ENCODE results near the gene MED13L.

MED13L gene

GRCh38 chr12:116210131-116210530, 67.4 kb downstream of the MED13L start:
- no peak for DNase-seq

GRCh38 chr12:116209503-116209902, 68.0 kb downstream of the MED13L start:
- DNase-seq, result no peak

GRCh38 chr12:116207274-116207673, 70.2 kb downstream of the MED13L start:
- DNase-seq, result no peak

- no peak for DNase-seq
These were observed 70.7 kb downstream of the MED13L start for GRCh38 chr12:116206828-116207227.

GRCh38 chr12:116204785-116205184, 72.7 kb downstream of the MED13L start:
- DNase-seq, result no peak

GRCh38 chr12:116204169-116204568, 73.3 kb downstream of the MED13L start:
- no peak for DNase-seq

GRCh38 chr12:116202940-116203339, 74.6 kb downstream of the MED13L start:
- no peak for DNase-seq

- no peak for DNase-seq
These were observed 75.1 kb downstream of the MED13L start for GRCh38 chr12:116202433-116202832.

GRCh38 chr12:116201908-116202307, 75.6 kb downstream of the MED13L start:
- DNase-seq, result no peak

- no peak for DNase-seq
These were observed 76.1 kb downstream of the MED13L start for GRCh38 chr12:116201359-116201758.

GRCh38 chr12:116200812-116201211, 76.7 kb downstream of the MED13L start:
- DNase-seq, result no peak

GRCh38 chr12:116199160-116199706, 78.3 kb downstream of the MED13L start:
- DNase-seq, result no peak

- DNase-seq, result no peak
These were observed 80.5 kb downstream of the MED13L start for GRCh38 chr12:116196752-116197718.

GRCh38 chr12:116196226-116196625, 81.3 kb downstream of the MED13L start:
- no peak for DNase-seq

GRCh38 chr12:116194935-116195431, 82.5 kb downstream of the MED13L start:
- DNase-seq, result no peak

- DNase-seq, result no peak
These were observed 87.8 kb downstream of the MED13L start for GRCh38 chr12:116189692-116190091.

GRCh38 chr12:116188581-116188980, 88.9 kb downstream of the MED13L start:
- no peak for DNase-seq

- DNase-seq, result no peak
These were observed 90.4 kb downstream of the MED13L start for GRCh38 chr12:116187151-116187511.

GRCh38 chr12:116186482-116187150, 90.9 kb downstream of the MED13L start:
- no peak for DNase-seq

- DNase-seq, result no peak
These were observed 92.7 kb downstream of the MED13L start for GRCh38 chr12:116184763-116185162.

- no peak for DNase-seq
These were observed 93.8 kb downstream of the MED13L start for GRCh38 chr12:116183741-116184141.

GRCh38 chr12:116182359-116183063, 95.0 kb downstream of the MED13L start:
- DNase-seq, result no peak

GRCh38 chr12:116180448-116180847, 97.0 kb downstream of the MED13L start:
- no peak for DNase-seq
